HEK293 (cell line): ENCODE data around the gene SYNGAP1.

ENCODE experiments used
- IKZF3 ChIP-seq: fragments of 450-650 bp; IDR thresholded peaks from 2 replicates; pipeline ENCODE4 v1.5.0; 2018; ENCODE audit warnings: missing biosample characterization, mild to moderate bottlenecking, missing genetic modification characterization, moderate library complexity
- KLF9 ChIP-seq: fragments of 450-650 bp; formaldehyde crosslinking; IDR thresholded peaks from 2 replicates; pipeline ENCODE4 v1.5.1; 2016; ENCODE audit warnings: missing biosample characterization, missing genetic modification characterization, low read depth
- ZBTB1 ChIP-seq: fragments of 450-650 bp; formaldehyde crosslinking; IDR thresholded peaks from 2 replicates; pipeline ENCODE4 v1.5.1; 2016; ENCODE audit warnings: missing biosample characterization, missing genetic modification characterization
- ZNF16 ChIP-seq: fragments of 450-650 bp; formaldehyde crosslinking; IDR thresholded peaks from 2 replicates; pipeline ENCODE4 v1.5.1; 2016; ENCODE audit warnings: low read depth, missing biosample characterization, missing genetic modification characterization
- ZNF174 ChIP-seq: fragments of 450-650 bp; formaldehyde crosslinking; IDR thresholded peaks from 2 replicates; pipeline ENCODE4 v1.5.0; 2017; ENCODE audit warnings: missing biosample characterization, mild to moderate bottlenecking, missing genetic modification characterization
- ZNF266 ChIP-seq: fragments of 450-650 bp; formaldehyde crosslinking; IDR thresholded peaks from 2 replicates; pipeline ENCODE4 v1.5.1; 2016; ENCODE audit warnings: missing biosample characterization, missing genetic modification characterization, low read depth
- ZNF302 ChIP-seq: fragments of 450-650 bp; formaldehyde crosslinking; IDR thresholded peaks from 2 replicates; pipeline ENCODE4 v1.5.1; 2016; ENCODE audit warnings: missing biosample characterization, missing genetic modification characterization, low read depth
- ZNF350 ChIP-seq: fragments of 450-650 bp; formaldehyde crosslinking; IDR thresholded peaks from 2 replicates; pipeline ENCODE4 v1.5.0; 2017; ENCODE audit warnings: missing biosample characterization, mild to moderate bottlenecking, missing genetic modification characterization
- ZNF623 ChIP-seq: fragments of 450-650 bp; formaldehyde crosslinking; IDR thresholded peaks from 2 replicates; pipeline ENCODE4 v1.5.1; 2016; ENCODE audit warnings: missing biosample characterization, missing genetic modification characterization
- ZNF624 ChIP-seq: fragments of 450-650 bp; formaldehyde crosslinking; IDR thresholded peaks from 2 replicates; pipeline ENCODE4 v1.5.1; 2017; ENCODE audit warnings: missing biosample characterization, missing genetic modification characterization
- ZNF660 ChIP-seq: fragments of 450-650 bp; IDR thresholded peaks from 2 replicates; pipeline ENCODE4 v1.5.1; 2018; ENCODE audit warnings: missing biosample characterization, mild to moderate bottlenecking, missing genetic modification characterization
- ZNF76 ChIP-seq: fragments of 450-650 bp; formaldehyde crosslinking; IDR thresholded peaks from 2 replicates; pipeline ENCODE4; 2016; ENCODE audit warnings: low read depth, missing biosample characterization, missing genetic modification characterization, borderline replicate concordance
- ZNF776 ChIP-seq: fragments of 450-650 bp; formaldehyde crosslinking; IDR thresholded peaks from 2 replicates; pipeline ENCODE4 v1.5.0; 2017; ENCODE audit warnings: missing biosample characterization, missing genetic modification characterization, borderline replicate concordance
- TF ChIP-seq, protein P1 (sequence below): fragments of 450-650 bp; formaldehyde crosslinking; conservative IDR thresholded peaks from 2 replicates; pipeline ENCODE4 v1.5.1; 2016; ENCODE audit warnings: low read depth, missing biosample characterization, missing genetic modification characterization
- TF ChIP-seq, protein P2 (sequence below): fragments of 450-650 bp; formaldehyde crosslinking; IDR thresholded peaks from 2 replicates; pipeline ENCODE4; 2016; ENCODE audit warnings: missing biosample characterization, missing genetic modification characterization
- TF ChIP-seq, protein P3 (sequence below): fragments of 450-650 bp; formaldehyde crosslinking; IDR thresholded peaks from 2 replicates; pipeline ENCODE4 v1.5.1; 2016; ENCODE audit warnings: missing biosample characterization, missing genetic modification characterization
- TF ChIP-seq, protein P4 (sequence below): fragments of 450-650 bp; formaldehyde crosslinking; IDR thresholded peaks from 2 replicates; pipeline ENCODE4 v1.5.1; 2016; ENCODE audit warnings: missing biosample characterization, missing genetic modification characterization
- TF ChIP-seq, protein P5 (sequence below): fragments of 450-650 bp; formaldehyde crosslinking; IDR thresholded peaks from 2 replicates; pipeline ENCODE4 v1.5.1; 2016; ENCODE audit warnings: missing biosample characterization, missing genetic modification characterization
- TF ChIP-seq, protein P6 (sequence below): fragments of 450-650 bp; formaldehyde crosslinking; IDR thresholded peaks from 2 replicates; pipeline ENCODE4 v1.5.1; 2016; ENCODE audit warnings: missing biosample characterization, missing genetic modification characterization, low read depth
- TF ChIP-seq, protein P7 (sequence below): fragments of 450-650 bp; formaldehyde crosslinking; IDR thresholded peaks from 2 replicates; pipeline ENCODE4 v1.5.1; 2016; ENCODE audit warnings: missing biosample characterization, missing genetic modification characterization, borderline replicate concordance

Gene SYNGAP1

DNA sequence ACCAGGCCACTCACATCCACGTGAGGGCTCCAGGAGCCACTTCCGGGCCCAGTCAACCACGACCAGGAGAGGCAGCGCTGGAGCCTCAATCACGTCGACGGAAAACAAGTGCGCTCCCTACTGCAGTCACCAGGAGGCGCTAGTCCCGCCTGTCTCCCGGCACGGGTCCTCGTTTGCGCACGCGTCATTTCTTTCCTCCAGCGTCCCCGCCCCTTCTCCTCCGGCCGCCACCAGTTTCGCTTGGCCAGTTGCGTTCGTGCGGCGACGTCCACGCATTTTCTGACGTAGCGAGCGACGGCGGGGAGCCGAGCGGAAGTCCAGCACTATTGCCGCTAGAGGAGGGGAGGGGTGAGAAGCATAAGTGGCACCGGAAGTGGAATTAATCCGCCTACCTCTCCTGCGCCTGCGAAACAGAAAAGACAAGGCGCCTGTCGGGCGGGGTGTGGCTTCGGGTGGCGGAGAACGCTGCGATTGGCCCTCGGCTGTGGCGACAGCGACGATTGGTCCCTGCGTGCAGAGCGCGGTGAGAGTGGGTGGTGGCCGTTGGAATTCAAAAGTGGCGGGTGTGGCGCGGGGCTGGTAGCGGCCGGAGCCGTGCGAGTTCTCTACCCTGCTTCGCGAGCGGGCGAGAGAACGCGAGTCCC lies 28.5 kb upstream of the SYNGAP1 start, which contains the start of gene KIFC1 (continued):
- TF ChIP-seq, protein P1, sequence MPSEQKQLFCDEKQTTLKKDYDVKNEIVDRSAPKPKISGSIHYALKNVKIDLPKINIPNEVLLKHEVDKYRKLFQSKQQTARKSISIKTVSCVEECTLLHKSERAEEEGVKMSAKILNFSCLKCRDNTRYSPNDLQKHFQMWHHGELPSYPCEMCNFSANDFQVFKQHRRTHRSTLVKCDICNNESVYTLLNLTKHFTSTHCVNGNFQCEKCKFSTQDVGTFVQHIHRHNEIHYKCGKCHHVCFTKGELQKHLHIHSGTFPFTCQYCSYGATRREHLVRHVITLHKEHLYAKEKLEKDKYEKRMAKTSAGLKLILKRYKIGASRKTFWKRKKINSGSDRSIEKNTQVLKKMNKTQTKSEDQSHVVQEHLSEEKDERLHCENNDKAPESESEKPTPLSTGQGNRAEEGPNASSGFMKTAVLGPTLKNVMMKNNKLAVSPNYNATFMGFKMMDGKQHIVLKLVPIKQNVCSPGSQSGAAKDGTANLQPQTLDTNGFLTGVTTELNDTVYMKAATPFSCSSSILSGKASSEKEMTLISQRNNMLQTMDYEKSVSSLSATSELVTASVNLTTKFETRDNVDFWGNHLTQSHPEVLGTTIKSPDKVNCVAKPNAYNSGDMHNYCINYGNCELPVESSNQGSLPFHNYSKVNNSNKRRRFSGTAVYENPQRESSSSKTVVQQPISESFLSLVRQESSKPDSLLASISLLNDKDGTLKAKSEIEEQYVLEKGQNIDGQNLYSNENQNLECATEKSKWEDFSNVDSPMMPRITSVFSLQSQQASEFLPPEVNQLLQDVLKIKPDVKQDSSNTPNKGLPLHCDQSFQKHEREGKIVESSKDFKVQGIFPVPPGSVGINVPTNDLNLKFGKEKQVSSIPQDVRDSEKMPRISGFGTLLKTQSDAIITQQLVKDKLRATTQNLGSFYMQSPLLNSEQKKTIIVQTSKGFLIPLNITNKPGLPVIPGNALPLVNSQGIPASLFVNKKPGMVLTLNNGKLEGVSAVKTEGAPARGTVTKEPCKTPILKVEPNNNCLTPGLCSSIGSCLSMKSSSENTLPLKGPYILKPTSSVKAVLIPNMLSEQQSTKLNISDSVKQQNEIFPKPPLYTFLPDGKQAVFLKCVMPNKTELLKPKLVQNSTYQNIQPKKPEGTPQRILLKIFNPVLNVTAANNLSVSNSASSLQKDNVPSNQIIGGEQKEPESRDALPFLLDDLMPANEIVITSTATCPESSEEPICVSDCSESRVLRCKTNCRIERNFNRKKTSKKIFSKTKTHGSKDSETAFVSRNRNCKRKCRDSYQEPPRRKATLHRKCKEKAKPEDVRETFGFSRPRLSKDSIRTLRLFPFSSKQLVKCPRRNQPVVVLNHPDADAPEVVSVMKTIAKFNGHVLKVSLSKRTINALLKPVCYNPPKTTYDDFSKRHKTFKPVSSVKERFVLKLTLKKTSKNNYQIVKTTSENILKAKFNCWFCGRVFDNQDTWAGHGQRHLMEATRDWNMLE (tag by site-specific recombination), result no peak; the same call in 1 of the 2 replicates
- TF ChIP-seq, protein P2, sequence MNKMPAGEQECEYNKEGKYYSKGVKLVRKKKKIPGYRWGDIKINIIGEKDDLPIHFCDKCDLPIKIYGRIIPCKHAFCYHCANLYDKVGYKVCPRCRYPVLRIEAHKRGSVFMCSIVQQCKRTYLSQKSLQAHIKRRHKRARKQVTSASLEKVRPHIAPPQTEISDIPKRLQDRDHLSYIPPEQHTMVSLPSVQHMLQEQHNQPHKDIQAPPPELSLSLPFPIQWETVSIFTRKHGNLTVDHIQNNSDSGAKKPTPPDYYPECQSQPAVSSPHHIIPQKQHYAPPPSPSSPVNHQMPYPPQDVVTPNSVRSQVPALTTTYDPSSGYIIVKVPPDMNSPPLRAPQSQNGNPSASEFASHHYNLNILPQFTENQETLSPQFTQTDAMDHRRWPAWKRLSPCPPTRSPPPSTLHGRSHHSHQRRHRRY (tag by site-specific recombination), result no peak
- TF ChIP-seq ZNF302 (tag by site-specific recombination), result no peak
- peak; percentile 96 for TF ChIP-seq KLF9 (tag by site-specific recombination)
- TF ChIP-seq ZNF660 (tag by site-specific recombination), result peak; percentile 61
- peak; percentile 78 for TF ChIP-seq ZNF76 (tag by site-specific recombination)
- TF ChIP-seq ZNF624, result no peak
- no peak for TF ChIP-seq ZNF174 (tag by site-specific recombination)
- TF ChIP-seq, protein P3, sequence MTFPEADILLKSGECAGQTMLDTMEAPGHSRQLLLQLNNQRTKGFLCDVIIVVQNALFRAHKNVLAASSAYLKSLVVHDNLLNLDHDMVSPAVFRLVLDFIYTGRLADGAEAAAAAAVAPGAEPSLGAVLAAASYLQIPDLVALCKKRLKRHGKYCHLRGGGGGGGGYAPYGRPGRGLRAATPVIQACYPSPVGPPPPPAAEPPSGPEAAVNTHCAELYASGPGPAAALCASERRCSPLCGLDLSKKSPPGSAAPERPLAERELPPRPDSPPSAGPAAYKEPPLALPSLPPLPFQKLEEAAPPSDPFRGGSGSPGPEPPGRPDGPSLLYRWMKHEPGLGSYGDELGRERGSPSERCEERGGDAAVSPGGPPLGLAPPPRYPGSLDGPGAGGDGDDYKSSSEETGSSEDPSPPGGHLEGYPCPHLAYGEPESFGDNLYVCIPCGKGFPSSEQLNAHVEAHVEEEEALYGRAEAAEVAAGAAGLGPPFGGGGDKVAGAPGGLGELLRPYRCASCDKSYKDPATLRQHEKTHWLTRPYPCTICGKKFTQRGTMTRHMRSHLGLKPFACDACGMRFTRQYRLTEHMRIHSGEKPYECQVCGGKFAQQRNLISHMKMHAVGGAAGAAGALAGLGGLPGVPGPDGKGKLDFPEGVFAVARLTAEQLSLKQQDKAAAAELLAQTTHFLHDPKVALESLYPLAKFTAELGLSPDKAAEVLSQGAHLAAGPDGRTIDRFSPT, result peak; percentile 73; the same call in 1 of the 2 replicates
- no peak for TF ChIP-seq ZNF266 (tag by site-specific recombination)
- no peak for TF ChIP-seq ZNF776 (tag by site-specific recombination)
- no peak for TF ChIP-seq IKZF3 (tag by site-specific recombination)
- TF ChIP-seq, protein P4, sequence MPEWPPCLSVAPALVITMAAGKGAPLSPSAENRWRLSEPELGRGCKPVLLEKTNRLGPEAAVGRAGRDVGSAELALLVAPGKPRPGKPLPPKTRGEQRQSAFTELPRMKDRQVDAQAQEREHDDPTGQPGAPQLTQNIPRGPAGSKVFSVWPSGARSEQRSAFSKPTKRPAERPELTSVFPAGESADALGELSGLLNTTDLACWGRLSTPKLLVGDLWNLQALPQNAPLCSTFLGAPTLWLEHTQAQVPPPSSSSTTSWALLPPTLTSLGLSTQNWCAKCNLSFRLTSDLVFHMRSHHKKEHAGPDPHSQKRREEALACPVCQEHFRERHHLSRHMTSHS (tag by site-specific recombination), result no peak
- TF ChIP-seq, protein P5, sequence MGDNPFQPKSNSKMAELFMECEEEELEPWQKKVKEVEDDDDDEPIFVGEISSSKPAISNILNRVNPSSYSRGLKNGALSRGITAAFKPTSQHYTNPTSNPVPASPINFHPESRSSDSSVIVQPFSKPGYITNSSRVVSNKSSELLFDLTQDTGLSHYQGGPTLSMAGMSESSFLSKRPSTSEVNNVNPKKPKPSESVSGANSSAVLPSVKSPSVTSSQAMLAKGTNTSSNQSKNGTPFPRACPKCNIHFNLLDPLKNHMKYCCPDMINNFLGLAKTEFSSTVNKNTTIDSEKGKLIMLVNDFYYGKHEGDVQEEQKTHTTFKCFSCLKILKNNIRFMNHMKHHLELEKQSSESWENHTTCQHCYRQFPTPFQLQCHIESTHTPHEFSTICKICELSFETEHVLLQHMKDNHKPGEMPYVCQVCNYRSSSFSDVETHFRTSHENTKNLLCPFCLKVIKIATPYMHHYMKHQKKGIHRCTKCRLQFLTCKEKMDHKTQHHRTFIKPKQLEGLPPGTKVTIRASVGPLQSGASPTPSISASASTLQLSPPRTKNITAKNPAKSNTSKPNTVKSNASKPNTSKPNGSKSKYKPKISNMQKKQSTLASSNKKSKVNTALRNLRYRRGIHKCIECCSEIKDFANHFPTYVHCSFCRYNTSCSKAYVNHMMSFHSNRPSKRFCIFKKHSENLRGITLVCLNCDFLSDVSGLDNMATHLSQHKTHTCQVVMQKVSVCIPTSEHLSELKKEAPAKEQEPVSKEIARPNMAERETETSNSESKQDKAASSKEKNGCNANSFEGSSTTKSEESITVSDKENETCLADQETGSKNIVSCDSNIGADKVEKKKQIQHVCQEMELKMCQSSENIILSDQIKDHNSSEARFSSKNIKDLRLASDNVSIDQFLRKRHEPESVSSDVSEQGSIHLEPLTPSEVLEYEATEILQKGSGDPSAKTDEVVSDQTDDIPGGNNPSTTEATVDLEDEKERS, result no peak
- TF ChIP-seq, protein P6, sequence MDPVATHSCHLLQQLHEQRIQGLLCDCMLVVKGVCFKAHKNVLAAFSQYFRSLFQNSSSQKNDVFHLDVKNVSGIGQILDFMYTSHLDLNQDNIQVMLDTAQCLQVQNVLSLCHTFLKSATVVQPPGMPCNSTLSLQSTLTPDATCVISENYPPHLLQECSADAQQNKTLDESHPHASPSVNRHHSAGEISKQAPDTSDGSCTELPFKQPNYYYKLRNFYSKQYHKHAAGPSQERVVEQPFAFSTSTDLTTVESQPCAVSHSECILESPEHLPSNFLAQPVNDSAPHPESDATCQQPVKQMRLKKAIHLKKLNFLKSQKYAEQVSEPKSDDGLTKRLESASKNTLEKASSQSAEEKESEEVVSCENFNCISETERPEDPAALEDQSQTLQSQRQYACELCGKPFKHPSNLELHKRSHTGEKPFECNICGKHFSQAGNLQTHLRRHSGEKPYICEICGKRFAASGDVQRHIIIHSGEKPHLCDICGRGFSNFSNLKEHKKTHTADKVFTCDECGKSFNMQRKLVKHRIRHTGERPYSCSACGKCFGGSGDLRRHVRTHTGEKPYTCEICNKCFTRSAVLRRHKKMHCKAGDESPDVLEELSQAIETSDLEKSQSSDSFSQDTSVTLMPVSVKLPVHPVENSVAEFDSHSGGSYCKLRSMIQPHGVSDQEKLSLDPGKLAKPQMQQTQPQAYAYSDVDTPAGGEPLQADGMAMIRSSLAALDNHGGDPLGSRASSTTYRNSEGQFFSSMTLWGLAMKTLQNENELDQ (tag by site-specific recombination), result no peak
- TF ChIP-seq ZNF16 (tag by site-specific recombination), result no peak
- TF ChIP-seq ZNF623, result no peak
- TF ChIP-seq ZNF350 (tag by site-specific recombination), result no peak
- TF ChIP-seq ZBTB1 (tag by site-specific recombination), result no peak; the same call in 1 of the 2 replicates
- TF ChIP-seq, protein P7, sequence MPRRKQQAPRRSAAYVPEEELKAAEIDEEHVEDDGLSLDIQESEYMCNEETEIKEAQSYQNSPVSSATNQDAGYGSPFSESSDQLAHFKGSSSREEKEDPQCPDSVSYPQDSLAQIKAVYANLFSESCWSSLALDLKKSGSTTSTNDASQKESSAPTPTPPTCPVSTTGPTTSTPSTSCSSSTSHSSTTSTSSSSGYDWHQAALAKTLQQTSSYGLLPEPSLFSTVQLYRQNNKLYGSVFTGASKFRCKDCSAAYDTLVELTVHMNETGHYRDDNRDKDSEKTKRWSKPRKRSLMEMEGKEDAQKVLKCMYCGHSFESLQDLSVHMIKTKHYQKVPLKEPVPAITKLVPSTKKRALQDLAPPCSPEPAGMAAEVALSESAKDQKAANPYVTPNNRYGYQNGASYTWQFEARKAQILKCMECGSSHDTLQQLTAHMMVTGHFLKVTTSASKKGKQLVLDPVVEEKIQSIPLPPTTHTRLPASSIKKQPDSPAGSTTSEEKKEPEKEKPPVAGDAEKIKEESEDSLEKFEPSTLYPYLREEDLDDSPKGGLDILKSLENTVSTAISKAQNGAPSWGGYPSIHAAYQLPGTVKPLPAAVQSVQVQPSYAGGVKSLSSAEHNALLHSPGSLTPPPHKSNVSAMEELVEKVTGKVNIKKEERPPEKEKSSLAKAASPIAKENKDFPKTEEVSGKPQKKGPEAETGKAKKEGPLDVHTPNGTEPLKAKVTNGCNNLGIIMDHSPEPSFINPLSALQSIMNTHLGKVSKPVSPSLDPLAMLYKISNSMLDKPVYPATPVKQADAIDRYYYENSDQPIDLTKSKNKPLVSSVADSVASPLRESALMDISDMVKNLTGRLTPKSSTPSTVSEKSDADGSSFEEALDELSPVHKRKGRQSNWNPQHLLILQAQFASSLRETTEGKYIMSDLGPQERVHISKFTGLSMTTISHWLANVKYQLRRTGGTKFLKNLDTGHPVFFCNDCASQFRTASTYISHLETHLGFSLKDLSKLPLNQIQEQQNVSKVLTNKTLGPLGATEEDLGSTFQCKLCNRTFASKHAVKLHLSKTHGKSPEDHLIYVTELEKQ (tag by site-specific recombination), result no peak
